ENCODE data around the gene R3HDM2. TPM values are rescaled to one million over a fixed set of nuclear protein-coding genes. Genes with fewer than 3 reads are reported as not detected.

Gene R3HDM2
- total and polyA plus RNA-seq, 2 donors (not counting 1 experiment from before 2014, with no cell fraction given): 21.3 to 22.8 TPM

DNA sequence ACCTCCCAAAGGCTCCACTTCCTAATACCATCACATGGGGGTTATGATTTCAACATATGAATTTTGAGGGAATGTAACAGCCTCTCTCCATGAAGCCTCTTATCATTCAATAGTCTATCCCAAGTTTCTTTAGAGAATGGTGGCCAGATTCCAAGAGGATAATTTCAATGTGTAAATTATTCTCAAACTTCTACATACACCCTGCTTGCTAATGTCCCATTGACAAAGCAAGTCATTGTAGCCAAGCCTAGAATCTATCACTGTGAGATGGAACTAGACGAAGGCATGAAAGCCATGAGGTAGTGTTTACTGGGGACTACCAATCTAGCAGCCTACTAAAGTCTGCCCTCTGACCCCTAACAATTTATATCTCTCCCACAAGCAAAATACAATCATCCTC, 7.6 kb upstream of the R3HDM2 start:
- Histone ChIP-seq H3K27me3 (ENCODE audit: control insufficient read depth, insufficient read depth, low read length) (no peaks in the 10 kb centered on the region), H3K27ac (ENCODE audit: insufficient read depth, low read length) (no peak overlapping the region), H2AFZ (ENCODE audit: low read length) (no peak overlapping the region)

DNA sequence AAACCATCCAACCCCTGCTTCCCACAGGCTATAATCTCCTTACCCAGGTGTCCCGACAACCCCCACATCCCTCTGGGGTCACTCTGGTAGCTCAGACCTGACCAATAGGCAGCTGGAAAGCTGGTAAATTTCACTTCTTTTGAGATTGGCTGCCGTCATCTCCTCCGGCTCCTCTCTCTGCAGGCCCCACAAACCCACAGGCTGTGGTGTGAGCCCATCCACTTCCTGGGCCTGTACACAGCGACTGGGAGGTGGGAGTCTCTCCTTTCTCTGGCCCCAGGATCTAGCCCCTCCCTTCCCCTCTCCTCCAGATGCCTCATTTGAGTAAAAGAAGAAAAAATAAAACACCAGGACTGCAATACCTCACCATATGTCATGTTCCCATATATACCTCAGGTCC, 4.5 kb upstream of the R3HDM2 start:
- Histone ChIP-seq H3K9me3 (ENCODE audit: control insufficient read depth, insufficient read depth, low read depth, low read length) (no peaks in the 10 kb centered on the region), H4K20me1 (ENCODE audit: control insufficient read depth, extremely low read depth, insufficient read depth, low read length) (no peaks in the 10 kb centered on the region), H3K9ac (ENCODE audit: insufficient read depth, low read length) (no peak overlapping the region), H3K4me2 (ENCODE audit: extremely low read depth, insufficient read depth, low read length) (no peak overlapping the region), H3K4me1 (ENCODE audit: control insufficient read depth, extremely low read depth, insufficient read depth, low read length) (no peaks in the 10 kb centered on the region), H3K27me3 (ENCODE audit: control insufficient read depth, insufficient read depth, low read length) (no peaks in the 10 kb centered on the region), H3K36me3 (ENCODE audit: control insufficient read depth, insufficient read depth, low read length) (no peaks in the 10 kb centered on the region), H3K27ac (ENCODE audit: insufficient read depth, low read length) (no peak overlapping the region), H3K4me3 (replicated peaks in 1 of 4; ENCODE audit: control extremely low read depth in 1 of 4, insufficient read depth in 1 of 4, low read depth in 3 of 4, low read length in 4 of 4) (no peak overlapping the region), H2AFZ (ENCODE audit: low read length) (no peak overlapping the region), H3K79me2 (ENCODE audit: control insufficient read depth, insufficient read depth, low read length) (no peaks in the 10 kb centered on the region)
- no peak for TF ChIP-seq EZH2 (IDR thresholded peaks at IDR 0.05; ENCODE audit: low read length, missing control alignments)
- TF ChIP-seq, protein P1, sequence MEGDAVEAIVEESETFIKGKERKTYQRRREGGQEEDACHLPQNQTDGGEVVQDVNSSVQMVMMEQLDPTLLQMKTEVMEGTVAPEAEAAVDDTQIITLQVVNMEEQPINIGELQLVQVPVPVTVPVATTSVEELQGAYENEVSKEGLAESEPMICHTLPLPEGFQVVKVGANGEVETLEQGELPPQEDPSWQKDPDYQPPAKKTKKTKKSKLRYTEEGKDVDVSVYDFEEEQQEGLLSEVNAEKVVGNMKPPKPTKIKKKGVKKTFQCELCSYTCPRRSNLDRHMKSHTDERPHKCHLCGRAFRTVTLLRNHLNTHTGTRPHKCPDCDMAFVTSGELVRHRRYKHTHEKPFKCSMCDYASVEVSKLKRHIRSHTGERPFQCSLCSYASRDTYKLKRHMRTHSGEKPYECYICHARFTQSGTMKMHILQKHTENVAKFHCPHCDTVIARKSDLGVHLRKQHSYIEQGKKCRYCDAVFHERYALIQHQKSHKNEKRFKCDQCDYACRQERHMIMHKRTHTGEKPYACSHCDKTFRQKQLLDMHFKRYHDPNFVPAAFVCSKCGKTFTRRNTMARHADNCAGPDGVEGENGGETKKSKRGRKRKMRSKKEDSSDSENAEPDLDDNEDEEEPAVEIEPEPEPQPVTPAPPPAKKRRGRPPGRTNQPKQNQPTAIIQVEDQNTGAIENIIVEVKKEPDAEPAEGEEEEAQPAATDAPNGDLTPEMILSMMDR (conservative IDR thresholded peaks at IDR 0.05 in 1 of 2, IDR thresholded peaks at IDR 0.05 in 1 of 2; ENCODE audit: low read depth in 1 of 2, low read length in 2 of 2): no peak
- DNase-seq (ENCODE audit: low read depth in 2 of 2): no peak

More for the DNA sequence above, 7.6 kb upstream of the R3HDM2 start:
- Histone ChIP-seq H3K79me2 (ENCODE audit: control insufficient read depth, insufficient read depth, low read length) (no peaks in the 10 kb centered on the region), H3K4me3 (replicated peaks in 1 of 4; ENCODE audit: control extremely low read depth in 1 of 4, insufficient read depth in 1 of 4, low read depth in 3 of 4, low read length in 4 of 4) (no peak overlapping the region), H3K9me3 (ENCODE audit: control insufficient read depth, insufficient read depth, low read depth, low read length) (no peaks in the 10 kb centered on the region), H3K4me2 (ENCODE audit: extremely low read depth, insufficient read depth, low read length) (no peak overlapping the region), H4K20me1 (ENCODE audit: control insufficient read depth, extremely low read depth, insufficient read depth, low read length) (no peaks in the 10 kb centered on the region), H3K9ac (ENCODE audit: insufficient read depth, low read length) (no peak overlapping the region), H3K36me3 (ENCODE audit: control insufficient read depth, insufficient read depth, low read length) (no peaks in the 10 kb centered on the region), H3K4me1 (ENCODE audit: control insufficient read depth, extremely low read depth, insufficient read depth, low read length) (no peaks in the 10 kb centered on the region)
- TF ChIP-seq EZH2 (IDR thresholded peaks at IDR 0.05; ENCODE audit: low read length, missing control alignments): no peak
- TF ChIP-seq, protein P1 (conservative IDR thresholded peaks at IDR 0.05 in 1 of 2, IDR thresholded peaks at IDR 0.05 in 1 of 2; ENCODE audit: low read depth in 1 of 2, low read length in 2 of 2): no peak
- DNase-seq (ENCODE audit: low read depth in 2 of 2): no peak

DNA sequence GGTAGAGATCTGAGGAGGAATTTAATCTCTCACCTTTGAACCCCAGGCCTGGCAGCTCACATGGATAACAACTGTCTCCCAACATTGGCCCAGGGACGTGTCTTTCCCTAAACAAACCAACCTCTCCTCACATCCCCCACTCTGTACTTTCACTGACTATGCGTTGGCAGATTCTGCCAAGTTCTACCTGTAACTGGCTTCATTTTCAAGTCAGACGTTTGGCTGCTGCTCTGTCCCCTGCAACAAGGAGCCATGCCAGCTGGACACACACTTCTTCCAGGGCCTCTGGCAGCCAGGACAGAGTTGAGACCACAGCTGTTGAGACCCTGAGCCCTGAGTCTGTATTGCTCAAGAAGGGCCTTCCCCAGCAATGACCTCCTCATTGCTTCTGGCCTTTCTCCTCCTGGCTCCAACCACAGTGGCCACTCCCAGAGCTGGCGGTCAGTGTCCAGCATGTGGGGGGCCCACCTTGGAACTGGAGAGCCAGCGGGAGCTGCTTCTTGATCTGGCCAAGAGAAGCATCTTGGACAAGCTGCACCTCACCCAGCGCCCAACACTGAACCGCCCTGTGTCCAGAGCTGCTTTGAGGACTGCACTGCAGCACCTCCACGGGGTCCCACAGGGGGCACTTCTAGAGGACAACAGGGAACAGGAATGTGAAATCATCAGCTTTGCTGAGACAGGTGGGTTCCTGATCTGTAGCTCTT, 3.8 kb upstream of the R3HDM2 start, which contains the start of gene INHBC:
Gene INHBC, plus strand, starts transcription at position 268 of the 707 bp plus-strand sequence. Its CDS starts 103 bp downstream, at position 371.
- H3K36me3 ChIP-seq (ENCODE audit: control insufficient read depth, insufficient read depth, low read length): no peaks in the 10 kb centered on the region
- no peak within 1 kb of the TSS for H2AFZ ChIP-seq (ENCODE audit: low read length)
- H3K9me3 ChIP-seq (ENCODE audit: control insufficient read depth, insufficient read depth, low read depth, low read length): no peaks in the 10 kb centered on the region
- TF ChIP-seq, protein P1 (conservative IDR thresholded peaks at IDR 0.05 in 1 of 2, IDR thresholded peaks at IDR 0.05 in 1 of 2; ENCODE audit: low read depth in 1 of 2, low read length in 2 of 2): no peak
- TF ChIP-seq EZH2 (IDR thresholded peaks at IDR 0.05; ENCODE audit: low read length, missing control alignments): no peak
- no peak within 1 kb of the TSS for H3K27ac ChIP-seq (ENCODE audit: insufficient read depth, low read length)
- no peaks in the 10 kb centered on the region for H4K20me1 ChIP-seq (ENCODE audit: control insufficient read depth, extremely low read depth, insufficient read depth, low read length)
- no peak within 1 kb of the TSS for H3K4me3 ChIP-seq (replicated peaks in 1 of 4; ENCODE audit: control extremely low read depth in 1 of 4, insufficient read depth in 1 of 4, low read depth in 3 of 4, low read length in 4 of 4)
- no peak within 1 kb of the TSS for H3K9ac ChIP-seq (ENCODE audit: insufficient read depth, low read length)
- DNase-seq (ENCODE audit: low read depth in 2 of 2): no peak
- no peak within 1 kb of the TSS for H3K4me2 ChIP-seq (ENCODE audit: extremely low read depth, insufficient read depth, low read length)
- H3K4me1 ChIP-seq (ENCODE audit: control insufficient read depth, extremely low read depth, insufficient read depth, low read length): no peaks in the 10 kb centered on the region
- no peaks in the 10 kb centered on the region for H3K27me3 ChIP-seq (ENCODE audit: control insufficient read depth, insufficient read depth, low read length)
- peaks cover 5% of the 10 kb centered on the region for H3K79me2 ChIP-seq (ENCODE audit: control insufficient read depth, insufficient read depth, low read length)

Measured in fibroblast of lung (primary cell).